GM10266 (cell line): ENCODE measurements around the gene CPEB1.

Experiments
- DNase-seq: peaks from one replicate; pipeline ENCODE4 v3.0.0; 2012; ENCODE audit errors: extremely low spot score
- CTCF ChIP-seq: IDR thresholded peaks from 2 replicates; pipeline ENCODE4 v1.5.1; 2012; ENCODE audit warnings: mild to moderate bottlenecking, low read depth; ENCODE audit not compliant: control insufficient read depth, insufficient read depth; ENCODE audit errors: missing control alignments

Gene CPEB1

GRCh38 chr15:82662641-82663040, 15.5 kb upstream of the CPEB1 start:
- no peak for TF ChIP-seq CTCF
- DNase-seq: no peak

DNA sequence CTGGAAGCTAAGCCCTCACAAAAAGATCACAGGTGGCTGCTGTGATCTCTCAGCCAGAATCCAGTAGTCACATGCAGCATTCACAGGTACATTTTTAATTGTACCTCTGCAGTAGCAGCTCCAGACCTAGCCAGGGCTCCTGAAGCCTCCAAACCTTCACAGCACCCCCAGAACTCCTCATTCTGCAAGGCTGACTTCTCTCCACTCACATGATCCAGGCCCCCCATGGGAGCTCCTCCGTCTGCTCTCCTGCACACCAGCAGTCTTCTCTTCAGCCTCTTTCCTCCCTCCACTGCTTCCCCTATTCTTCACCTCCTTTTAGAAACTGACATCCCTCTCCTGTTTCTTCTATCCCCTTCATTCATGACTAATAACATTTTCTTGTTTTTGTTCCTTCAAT, 13.2 kb upstream of the CPEB1 start:
- TF ChIP-seq CTCF: no peak
- DNase-seq: no peak

DNA sequence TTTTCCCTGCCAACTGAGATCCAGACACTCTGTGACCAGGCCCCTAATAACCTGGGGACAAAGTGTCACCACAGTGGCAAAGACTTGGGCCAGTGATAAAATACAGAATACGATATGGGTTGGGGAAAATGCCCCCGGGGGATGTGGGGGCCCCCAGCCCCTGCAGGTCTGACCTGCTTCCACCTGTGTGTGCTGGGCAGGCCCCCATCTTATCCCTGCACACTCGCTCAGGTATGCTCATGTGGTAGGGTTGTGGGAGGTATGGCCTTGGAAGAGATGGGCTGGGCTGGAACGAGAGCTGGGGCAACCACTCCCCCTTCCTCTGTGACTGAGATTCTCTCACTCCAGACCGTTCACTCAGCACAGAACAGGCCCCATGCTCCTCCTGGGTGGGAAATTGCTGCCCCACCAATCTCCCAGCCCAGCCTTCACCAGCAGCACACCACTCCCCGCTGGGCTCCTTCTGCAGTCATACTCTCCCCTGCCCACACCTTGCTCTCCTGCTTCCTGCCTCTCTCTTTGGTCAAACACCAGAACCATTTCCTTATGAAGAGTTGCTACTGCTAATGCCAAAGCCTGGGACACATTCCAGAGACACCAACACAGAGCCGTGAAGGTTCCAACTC, 9.6 kb upstream of the CPEB1 start:
- no peak for DNase-seq
- TF ChIP-seq CTCF: no peak

DNA sequence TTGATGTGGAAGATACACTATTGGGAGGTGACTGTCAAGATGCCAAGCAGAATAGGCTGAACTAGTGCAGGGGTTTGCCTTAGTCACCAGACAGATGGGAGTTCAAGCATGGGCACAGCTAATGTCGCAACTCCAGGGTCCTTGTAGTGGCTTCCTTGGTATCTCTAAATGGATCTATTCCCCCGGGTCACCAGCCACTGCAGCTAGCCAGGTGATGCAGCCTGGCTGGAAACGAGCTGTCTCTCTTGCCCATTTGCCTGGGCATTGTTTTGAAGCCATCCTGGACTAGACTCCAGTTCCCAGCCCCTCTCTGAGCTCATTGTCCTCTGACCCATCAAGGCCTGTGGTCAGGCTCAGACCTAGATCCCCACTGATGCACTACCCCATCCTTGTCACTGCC, 8.4 kb upstream of the CPEB1 start:
- no peak for TF ChIP-seq CTCF
- no peak for DNase-seq

GRCh38 chr15:82653483-82654168, 6.5 kb upstream of the CPEB1 start:
- TF ChIP-seq CTCF: no peak
- no peak for DNase-seq

GRCh38 chr15:82651708-82652107, 4.5 kb upstream of the CPEB1 start:
- DNase-seq: no peak
- no peak for TF ChIP-seq CTCF

DNA sequence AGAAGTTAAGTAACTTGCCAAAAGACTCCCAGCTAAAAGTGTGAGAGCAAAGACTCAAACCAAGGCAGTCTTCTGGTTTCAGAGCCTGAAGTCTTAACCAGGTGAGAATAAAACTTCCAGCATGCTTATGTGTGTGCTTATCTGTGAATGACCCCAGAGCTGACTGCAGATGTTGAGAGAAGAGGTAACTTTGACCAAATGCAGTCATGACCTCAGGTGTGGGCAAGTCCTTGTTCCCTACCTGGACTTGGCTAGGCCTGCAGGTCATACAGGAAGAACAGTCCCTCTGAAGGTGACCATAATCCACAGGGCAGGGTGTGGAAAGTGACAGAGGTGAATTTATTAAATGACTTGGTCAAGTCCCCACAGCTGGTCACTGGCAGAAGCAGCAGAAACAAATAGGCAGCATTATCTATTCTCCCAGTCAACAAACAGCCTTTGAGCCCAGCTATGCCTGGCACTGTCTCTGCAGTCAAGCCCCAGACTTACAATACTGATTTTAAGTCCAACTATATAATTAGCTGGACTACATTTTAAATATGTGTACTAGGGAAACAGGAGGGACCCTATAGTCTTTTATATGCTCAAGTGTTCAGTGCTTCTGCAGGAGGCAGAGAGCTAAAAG, 3.0 kb upstream of the CPEB1 start:
- DNase-seq: no peak
- TF ChIP-seq CTCF: no peak
